Muscle of leg (tissue), 11 donors: ENCODE results near the gene NINL. TPM values are rescaled to one million over a fixed set of nuclear protein-coding genes. Genes with fewer than 3 reads are reported as not detected.
"Not testable (repeated sequence)": the region's sequence is repeated elsewhere in the genome, so short reads cannot be mapped to it uniquely, and the experiment has no call there.

Experiments used
- DNase-seq: peaks from one replicate; pipeline ENCODE4 v3.0.0; 2013
- H3K27ac ChIP-seq: one replicate; pipeline ENCODE4 v1.5.1; 2013; ENCODE audit warnings: mild to moderate bottlenecking, low read length, control low read depth
- H3K27me3 ChIP-seq: one replicate; pipeline ENCODE4 v1.6.1; 2013; ENCODE audit warnings: low read length; ENCODE audit not compliant: control insufficient read depth, insufficient read depth
- H3K36me3 ChIP-seq: one replicate; pipeline ENCODE4 v1.6.1; 2013; ENCODE audit warnings: low read length; ENCODE audit not compliant: control insufficient read depth, insufficient read depth
- H3K4me1 ChIP-seq: one replicate; pipeline ENCODE4 v1.6.1; 2013; ENCODE audit warnings: low read length; ENCODE audit not compliant: control insufficient read depth, insufficient read depth
- H3K4me3 ChIP-seq: one replicate; pipeline ENCODE4 v1.5.1; 2013; ENCODE audit warnings: low read length, control low read depth
- H3K9me3 ChIP-seq: replicated peaks from 2 replicates; pipeline ENCODE4 v1.6.1; 2013; ENCODE audit warnings: low read depth, low read length; ENCODE audit not compliant: control insufficient read depth
- WGBS: methylation state at CpG from one replicate; pipeline ENCODE4 v1.1.5; 2013; ENCODE audit warnings: missing lambda C conversion rate; ENCODE audit not compliant: insufficient coverage; 5-methylcytosine and 5-hydroxymethylcytosine counted together
- polyA plus RNA-seq, 8 donors: library from polyadenylated mRNA; unstranded; fragments of 120-200 nt; gene quantifications; one replicate each; pipeline versions ENCODE4 v1.2.1 to v1.2.3, GENCODE V29; 2013; ENCODE audit warnings: inconsistent platforms in 1 of 8, low replicate concordance in 1 of 8; ENCODE audit not compliant: insufficient read length in 8 of 8, insufficient read depth in 1 of 8
- total RNA-seq: library from RNA; stranded (reverse); fragments of 120-200 nt; gene quantifications from one replicate; pipeline ENCODE4 v1.2.4, GENCODE V29; 2013

Gene NINL
- total and polyA plus RNA-seq, 9 donors, result 10.5 to 21.1 (median 15.1) TPM

DNA sequence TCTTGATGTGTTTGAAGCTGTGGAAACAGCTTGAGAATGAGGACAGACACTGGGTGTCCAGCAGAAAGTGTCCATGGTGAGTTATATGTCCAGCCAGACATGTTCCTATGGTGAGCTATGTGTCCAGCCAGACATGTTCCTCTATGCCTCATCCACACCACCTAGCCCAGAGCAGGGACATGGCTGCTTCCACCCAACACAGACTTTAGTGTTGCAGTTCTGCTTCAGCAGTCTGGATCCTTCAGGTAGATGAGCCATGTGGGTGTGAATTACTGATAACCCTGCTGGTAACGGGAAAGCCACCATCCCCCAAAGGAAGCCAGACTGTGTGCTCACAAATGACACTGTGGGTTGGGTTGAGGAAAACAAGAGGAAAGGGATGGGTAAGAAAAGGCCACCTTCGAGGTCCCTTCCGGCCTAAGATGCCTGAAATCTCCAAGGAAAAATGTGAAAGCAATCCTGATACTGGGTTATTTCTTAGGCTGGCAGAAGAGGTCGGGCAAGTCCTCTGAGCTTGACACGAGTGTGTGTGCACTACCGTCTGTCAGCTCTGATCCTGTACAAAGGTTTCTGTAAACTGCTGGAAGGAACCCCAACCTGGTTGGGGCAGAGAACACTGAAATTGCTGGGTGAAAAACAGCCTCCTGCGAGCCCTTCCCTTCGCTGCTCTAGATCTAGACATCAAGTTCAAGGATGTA lies 77.8 kb downstream of the NINL start:
- 89% methylated on average over 7 of the region's 8 CpGs for WGBS
- no peak overlapping the region for H3K27ac ChIP-seq
- H3K4me3 ChIP-seq, result no peak overlapping the region
- no peak for DNase-seq
- no peaks in the 10 kb centered on the region for H3K27me3 ChIP-seq
- peaks cover 88% of the 10 kb centered on the region for H3K36me3 ChIP-seq
- H3K4me1 ChIP-seq, result no peaks in the 10 kb centered on the region
- H3K9me3 ChIP-seq, result no peaks in the 10 kb centered on the region

DNA sequence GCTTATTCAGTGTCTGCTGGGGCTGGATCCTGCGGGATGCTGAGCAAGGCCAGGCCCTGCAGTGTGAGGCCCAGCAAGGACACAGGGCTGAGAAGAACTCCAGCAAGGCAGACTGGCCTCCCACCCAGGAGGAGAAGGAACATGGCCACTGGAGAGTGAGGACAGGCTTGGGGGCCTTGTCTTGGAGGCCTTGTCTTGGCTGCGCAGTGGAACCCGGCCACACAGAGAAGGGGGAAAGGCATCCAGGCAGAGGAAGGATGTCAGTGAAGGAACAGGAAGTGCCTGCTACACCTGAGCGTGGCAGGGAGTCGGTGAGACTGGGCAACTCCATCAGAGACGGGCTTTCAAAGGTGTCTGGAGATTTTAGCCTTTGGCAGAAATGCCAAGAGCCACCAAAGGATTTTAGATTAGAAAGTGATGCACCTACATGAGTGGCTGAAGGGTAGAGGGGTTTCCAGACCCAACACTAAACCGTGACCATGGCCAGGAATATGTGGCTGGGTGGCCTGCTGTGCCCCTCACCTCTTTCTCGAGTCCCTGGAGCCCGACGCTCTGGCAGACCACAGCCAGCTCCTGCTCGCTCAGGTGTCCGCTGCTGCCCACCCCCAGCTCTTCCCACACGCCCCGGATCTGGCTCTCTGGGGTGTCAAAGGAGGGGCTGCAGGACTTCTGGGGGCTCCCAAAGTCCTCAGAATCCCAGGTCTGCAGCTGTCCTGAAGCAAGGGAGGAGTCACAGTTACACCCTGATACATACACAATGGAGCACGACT lies 80.8 kb downstream of the NINL start:
- Histone ChIP-seq H3K4me1 (no peaks in the 10 kb centered on the region), H3K27ac (no peak overlapping the region), H3K27me3 (no peaks in the 10 kb centered on the region), H3K36me3 (peaks cover 72% of the 10 kb centered on the region), H3K4me3 (no peak overlapping the region), H3K9me3 (no peaks in the 10 kb centered on the region)
- WGBS, result 87% methylated on average over 13 of the region's 15 CpGs
- DNase-seq, result no peak

DNA sequence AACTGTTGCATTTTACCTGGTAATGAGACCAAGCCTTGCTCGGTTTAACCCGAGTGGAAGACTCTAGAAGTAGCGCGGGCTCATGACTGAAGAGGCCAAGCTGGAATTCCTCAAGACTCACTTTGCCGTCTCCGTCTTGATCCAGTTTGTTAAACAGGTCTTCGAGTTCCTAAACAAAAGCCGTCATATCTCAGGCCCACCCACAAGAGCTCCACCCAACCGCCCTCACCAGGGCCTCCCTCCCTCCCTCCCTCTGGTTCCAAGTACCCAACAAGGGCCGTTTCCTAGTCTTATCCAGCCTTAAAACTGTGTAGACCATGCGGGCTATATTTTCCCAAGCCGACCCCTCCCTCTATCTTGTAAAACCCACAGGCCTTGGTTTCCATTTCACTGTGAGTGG lies 81.4 kb downstream of the NINL start:
- H3K27ac ChIP-seq, result no peak overlapping the region
- no peak overlapping the region for H3K4me3 ChIP-seq
- H3K36me3 ChIP-seq, result peaks cover 71% of the 10 kb centered on the region
- no peak for DNase-seq
- WGBS, result 99% methylated on average over 9 of the region's 12 CpGs
- H3K9me3 ChIP-seq, result no peaks in the 10 kb centered on the region
- no peaks in the 10 kb centered on the region for H3K4me1 ChIP-seq
- no peaks in the 10 kb centered on the region for H3K27me3 ChIP-seq

DNA sequence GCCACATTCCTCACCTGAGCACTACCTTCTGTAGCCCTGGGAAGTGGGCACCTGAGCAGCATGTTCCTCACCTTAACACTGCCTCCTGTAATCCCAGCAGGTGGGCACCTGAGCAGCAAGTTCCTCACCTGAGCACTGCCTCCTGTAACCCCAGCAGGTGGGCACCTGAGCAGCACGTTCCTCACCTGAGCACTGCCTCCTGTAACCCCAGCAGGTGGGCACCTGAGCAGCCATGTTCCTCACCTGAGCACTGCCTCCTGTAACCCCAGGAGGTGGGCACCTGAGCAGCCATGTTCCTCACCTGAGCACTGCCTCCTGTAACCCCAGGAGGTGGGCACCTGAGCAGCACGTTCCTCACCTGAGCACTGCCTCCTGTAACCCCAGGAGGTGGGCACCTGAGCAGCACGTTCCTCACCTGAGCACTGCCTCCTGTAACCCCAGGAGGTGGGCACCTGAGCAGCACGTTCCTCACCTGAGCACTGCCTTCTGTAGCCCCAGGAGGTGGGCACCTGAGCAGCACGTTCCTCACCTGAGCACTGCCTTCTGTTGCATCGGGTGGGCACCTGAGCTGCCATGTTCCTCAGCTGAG lies 82.2 kb downstream of the NINL start:
- H3K27me3 ChIP-seq, H3K4me3 ChIP-seq, DNase-seq, H3K27ac ChIP-seq, H3K9me3 ChIP-seq, H3K4me1 ChIP-seq: not testable (repeated sequence)
- 60% methylated on average over 1 of the region's 6 CpGs for WGBS
- H3K36me3 ChIP-seq, result peaks cover 67% of the 10 kb centered on the region

DNA sequence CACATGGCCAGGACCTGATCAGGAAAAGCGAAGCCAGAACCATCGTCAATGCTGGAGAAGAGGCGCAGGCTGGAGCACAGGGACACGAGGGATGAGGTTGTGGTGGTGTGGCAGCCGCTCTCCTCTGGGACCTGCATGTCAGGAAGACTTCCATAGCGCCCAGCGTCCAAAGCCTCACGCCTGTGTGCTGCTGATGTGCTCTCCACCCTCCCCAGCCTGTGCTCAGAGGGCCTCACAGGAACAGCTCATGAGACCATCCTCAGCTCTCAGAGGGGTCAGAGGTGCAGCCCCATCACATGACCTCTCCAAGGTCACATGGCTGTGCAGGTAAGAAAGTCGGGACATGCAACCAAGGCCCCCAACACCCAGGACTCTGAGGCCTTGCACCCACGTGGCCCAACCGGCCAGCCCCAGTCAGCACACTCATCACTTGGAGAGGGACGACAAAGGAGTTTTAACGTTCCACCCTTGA lies 84.4 kb downstream of the NINL start:
- Histone ChIP-seq H3K27ac (no peak overlapping the region), H3K4me3 (no peak overlapping the region), H3K36me3 (peaks cover 57% of the 10 kb centered on the region), H3K4me1 (peaks cover 3% of the 10 kb centered on the region), H3K27me3 (no peaks in the 10 kb centered on the region), H3K9me3 (no peaks in the 10 kb centered on the region)
- DNase-seq, result no peak
- WGBS, result 96% methylated on average over 12 of the region's 13 CpGs

DNA sequence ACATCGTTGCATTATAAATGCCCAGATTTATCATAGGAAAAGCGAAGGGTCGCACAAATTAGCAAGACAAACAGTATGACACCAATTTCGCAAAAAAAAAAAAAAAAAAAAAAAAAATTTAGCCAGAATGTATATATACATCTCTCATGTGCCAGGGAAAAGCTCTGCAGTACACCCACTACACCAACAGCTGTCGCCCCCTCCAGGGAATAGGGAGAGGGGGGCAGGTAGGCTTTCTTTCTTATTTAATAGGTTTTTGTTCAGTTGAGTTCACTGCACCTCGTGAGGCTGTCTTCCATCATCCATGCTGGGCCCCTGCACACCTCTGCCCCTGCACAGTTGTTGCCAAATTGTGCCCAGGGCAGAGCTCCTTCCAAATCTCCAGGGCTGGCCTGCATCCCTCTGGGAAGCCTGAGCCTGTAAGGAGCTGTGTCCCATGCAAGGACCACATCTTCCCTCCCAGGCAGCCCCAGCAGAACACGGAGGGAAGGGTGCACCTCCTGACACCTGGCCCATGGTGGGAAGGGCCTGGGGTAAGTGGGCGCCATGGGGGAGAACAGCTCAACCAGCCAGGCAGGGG lies 85.4 kb downstream of the NINL start:
- WGBS, result 85% methylated on average over 3 of the region's 8 CpGs

DNA sequence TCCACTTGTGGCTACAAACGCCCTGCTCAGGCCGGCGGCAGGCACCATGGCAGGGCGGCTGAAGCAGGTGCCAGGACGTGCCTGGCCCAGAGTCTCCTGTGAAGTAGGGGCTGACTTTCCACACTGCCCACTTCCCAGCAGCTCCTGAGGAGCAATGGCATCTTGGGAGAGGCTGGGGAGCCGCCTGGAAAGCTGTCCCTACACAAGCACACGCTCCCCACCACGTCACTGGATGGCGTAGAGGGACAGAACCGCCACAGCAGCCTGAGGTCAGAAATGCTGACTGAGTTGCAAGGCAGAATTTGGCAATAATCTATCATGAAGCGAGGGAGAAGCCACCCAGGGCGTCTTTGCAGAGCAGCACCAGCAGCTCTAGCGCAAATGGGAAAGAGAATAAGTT lies 86.3 kb downstream of the NINL start:
- Histone ChIP-seq H3K36me3 (peaks cover 49% of the 10 kb centered on the region), H3K27me3 (no peaks in the 10 kb centered on the region), H3K9me3 (no peaks in the 10 kb centered on the region), H3K4me3 (no peak overlapping the region), H3K27ac (no peak overlapping the region), H3K4me1 (peaks cover 3% of the 10 kb centered on the region)
- DNase-seq, result no peak
- WGBS, result 95% methylated on average over 11 of the region's 13 CpGs

More for the DNA sequence above, 85.4 kb downstream of the NINL start:
- no peak for DNase-seq
- Histone ChIP-seq H3K27me3 (no peaks in the 10 kb centered on the region), H3K4me3 (no peak overlapping the region), H3K27ac (no peak overlapping the region), H3K9me3 (no peaks in the 10 kb centered on the region), H3K36me3 (peaks cover 55% of the 10 kb centered on the region), H3K4me1 (peaks cover 3% of the 10 kb centered on the region)

DNA sequence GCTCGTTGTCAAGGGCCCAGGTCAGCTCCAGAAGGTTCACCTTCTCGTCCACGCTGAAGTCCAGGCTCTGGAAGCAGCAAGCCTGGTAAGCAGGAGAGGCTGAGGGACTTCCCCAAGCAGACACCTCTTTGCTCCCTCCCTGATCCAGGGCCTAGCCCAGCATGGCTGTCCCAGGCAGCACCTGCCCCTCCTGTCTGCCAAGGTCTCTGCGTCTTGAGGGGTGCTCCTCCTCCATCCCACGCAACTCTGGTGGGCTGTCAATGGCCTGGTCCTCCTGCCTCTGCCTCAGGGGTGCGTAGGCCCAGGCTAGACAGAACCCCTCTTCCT lies 87.1 kb downstream of the NINL start:
- H3K27ac ChIP-seq, result no peak overlapping the region
- H3K4me3 ChIP-seq, result no peak overlapping the region
- H3K36me3 ChIP-seq, result peaks cover 46% of the 10 kb centered on the region
- H3K27me3 ChIP-seq, result no peaks in the 10 kb centered on the region
- no peak for DNase-seq
- 92% methylated on average over 6 of the region's 6 CpGs for WGBS
- peaks cover 3% of the 10 kb centered on the region for H3K4me1 ChIP-seq
- no peaks in the 10 kb centered on the region for H3K9me3 ChIP-seq

DNA sequence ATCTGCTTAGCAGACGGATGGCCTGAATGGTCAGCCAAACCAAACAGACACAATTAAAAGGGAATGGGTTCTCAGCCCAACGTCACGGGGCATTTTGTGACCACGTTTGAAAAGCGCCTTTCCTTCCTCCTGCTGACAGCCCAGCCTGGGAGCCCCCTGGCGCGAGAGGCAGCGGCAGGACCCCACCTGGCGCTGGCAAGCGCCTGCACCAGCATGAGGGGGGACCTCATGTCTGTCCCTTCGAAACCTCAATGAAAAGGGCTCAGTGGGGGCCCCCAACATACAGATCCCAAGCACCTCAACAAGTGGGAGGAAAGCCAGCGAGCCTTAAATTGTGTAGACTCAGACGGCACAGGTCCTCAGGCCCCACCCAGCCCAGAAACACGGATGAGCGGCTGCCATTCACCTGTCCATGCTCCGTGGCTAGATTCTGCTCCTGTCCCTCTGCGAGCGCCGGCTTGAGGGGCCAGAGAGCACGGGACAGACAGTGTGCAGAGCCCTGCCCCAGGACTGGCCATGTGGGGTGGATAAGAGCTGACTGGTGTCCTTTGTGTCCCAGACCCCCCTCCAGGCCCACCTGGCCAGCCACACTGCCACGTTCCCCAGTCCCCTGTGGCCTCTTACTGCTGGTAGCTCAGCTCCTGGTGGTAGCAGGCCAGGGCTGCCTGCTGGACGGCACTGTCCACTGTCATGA lies 87.6 kb downstream of the NINL start:
- H3K4me1 ChIP-seq, result peaks cover 3% of the 10 kb centered on the region
- WGBS, result 83% methylated on average over 14 of the region's 22 CpGs
- no peak overlapping the region for H3K4me3 ChIP-seq
- no peaks in the 10 kb centered on the region for H3K27me3 ChIP-seq
- H3K9me3 ChIP-seq, result no peaks in the 10 kb centered on the region
- no peak overlapping the region for H3K27ac ChIP-seq
- H3K36me3 ChIP-seq, result peaks cover 43% of the 10 kb centered on the region
- no peak for DNase-seq
